ENCODE measurements around the gene ACSS3. TPM values are rescaled to one million over a fixed set of nuclear protein-coding genes. Genes with fewer than 3 reads are reported as not detected.

The ACSS3 gene
- total RNA-seq, 1 donor from 2014 or later: 36.2 TPM

DNA sequence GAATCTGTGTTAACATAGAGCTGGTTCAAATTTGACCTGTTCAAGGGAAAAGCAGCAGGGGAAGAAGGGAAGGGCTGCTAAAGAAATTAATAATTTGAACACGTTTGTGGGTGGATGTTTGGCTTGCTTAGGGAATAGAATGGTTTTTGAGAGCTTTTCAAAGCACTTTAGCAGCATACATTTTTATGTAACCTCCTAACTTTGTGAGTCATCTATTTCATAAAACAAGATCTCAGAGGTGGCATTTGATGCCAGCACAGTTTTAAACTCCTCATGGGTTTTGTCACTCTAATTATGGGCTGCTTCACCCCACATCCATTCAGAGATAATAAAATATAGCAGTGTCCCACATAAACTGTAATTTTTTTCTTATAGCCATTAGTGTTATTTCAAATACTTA is 143.8 kb downstream of the ACSS3 start:
- no peak for DNase-seq (ENCODE audit: low spot score)

DNA sequence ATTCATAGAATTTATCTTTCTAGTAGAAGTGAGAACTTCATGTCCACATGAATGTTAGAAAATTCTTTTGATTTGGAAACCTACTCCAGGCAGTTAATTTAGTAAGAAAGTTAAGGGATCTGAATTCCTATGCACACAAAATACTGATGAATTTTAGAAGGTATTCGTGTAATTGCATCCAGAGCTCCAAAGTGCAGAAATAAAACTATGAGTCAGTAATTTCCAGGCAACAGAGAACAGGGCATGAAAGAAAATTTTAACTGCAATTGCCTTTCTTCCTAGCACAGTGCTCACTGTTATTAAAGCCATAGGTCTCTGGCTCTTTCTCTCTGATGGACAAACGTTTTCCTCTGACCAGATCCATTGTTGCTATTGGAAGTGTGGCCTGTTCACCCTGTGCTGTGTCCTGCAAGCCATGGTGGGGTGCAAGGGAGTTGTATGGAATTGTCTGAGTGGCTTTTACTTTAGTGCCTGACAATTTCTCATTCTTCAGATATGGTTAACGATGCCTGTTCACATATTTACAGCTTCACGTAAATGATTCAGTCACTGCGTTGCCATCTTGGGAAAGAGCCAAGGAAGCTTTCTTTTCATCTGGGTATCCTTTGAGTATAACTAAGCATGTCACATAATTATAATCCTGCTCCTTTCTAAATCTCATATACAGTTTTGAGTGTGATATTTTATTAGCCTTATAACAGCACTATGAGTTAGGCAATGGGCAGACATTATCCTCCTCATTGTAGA is 145.1 kb downstream of the ACSS3 start:
- no peak for DNase-seq (ENCODE audit: low spot score)

GRCh38 chr12:81224626-81225025 is 146.7 kb downstream of the ACSS3 start:
- no peak for DNase-seq (ENCODE audit: low spot score)

GRCh38 chr12:81229759-81230158 is 151.9 kb downstream of the ACSS3 start:
- no peak for DNase-seq (ENCODE audit: low spot score)

DNA sequence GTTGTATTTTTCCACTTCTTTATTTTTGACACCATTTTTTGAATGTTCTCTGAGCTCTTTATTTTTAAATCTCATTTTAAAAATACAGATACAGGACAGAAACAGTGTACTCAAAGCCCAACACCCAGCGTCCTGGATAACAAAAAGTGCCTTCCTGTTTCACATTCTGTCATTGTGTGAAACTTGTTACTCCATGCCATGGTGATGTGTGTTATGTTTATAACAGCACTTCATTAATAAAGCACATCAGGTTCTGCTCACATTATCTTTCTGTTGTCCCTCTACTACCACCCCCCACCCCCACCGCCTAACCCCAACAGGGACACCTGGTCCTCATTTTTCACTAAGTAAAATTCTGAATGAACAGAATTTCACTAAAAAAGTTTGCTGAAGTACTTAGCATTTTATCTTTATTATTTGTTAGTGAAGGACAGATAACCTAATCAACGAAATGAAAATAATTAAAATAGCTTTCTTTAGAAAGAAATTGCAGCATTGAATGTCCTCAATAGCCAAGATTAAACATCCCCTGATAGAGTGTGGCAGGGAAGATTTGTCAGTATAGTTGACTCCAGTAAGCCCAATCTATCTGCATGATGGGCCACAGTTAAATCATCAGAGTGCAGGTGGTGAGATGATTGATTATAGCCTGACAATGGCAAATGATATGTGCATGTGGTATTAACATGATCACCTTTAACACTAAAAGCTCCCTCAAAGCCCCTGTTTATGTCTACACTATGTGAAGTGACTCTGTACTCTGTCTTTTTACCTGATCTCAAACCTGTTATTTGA is 153.9 kb downstream of the ACSS3 start:
- DNase-seq (ENCODE audit: low spot score): no peak

DNA sequence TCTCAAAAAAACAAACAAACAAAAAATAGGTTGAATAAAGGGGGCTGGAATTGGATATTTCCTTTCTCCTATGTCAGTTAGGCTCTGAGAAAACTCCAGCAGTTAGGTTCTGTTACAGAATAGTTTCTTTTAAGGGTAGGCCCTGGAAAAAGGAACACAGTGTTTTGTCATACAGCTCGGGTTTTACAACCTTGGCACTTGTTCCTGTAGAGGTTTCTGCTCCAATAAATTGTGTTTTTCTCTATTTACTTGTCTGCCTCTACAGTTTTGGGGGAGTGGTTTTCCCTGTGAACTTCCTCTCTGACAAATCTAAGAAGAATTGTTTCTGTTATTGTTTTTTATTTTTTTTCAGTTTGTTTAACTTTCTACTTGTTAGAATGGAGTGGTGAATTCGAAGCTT is 167.6 kb downstream of the ACSS3 start:
- no peak for DNase-seq (ENCODE audit: low spot score)

DNA sequence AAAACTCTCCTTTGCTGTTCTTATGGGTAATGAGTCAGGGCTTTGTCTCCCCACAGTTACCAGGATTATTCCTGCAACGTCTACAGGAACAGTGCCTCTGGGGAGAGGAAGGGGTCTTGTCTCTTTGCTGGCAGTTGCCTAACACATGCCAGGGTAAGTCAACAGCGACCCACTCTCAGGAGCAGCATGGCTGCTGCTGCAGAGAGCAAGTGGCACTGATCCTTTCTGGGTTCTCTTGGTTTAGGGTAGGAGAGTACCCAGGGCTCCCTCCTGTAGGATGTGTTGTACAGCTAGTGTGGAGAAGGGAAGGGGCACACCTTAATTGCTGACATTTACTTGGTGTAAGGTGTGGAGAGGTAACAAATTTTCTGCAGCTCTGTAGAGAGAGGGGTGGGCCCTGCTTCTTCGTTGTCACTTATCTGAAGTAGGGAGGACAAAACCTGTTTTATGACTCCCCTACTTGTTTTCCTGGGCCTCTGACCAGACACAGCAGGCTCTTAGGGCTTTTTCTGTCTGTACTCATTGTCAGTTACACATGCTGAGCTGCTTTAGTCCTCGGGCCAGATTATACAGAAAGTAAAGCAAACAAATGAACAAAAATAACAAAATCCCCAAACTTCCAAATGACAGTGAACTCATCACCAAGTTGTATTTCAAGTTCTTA is 168.2 kb downstream of the ACSS3 start:
- no peak for DNase-seq (ENCODE audit: low spot score)

DNA sequence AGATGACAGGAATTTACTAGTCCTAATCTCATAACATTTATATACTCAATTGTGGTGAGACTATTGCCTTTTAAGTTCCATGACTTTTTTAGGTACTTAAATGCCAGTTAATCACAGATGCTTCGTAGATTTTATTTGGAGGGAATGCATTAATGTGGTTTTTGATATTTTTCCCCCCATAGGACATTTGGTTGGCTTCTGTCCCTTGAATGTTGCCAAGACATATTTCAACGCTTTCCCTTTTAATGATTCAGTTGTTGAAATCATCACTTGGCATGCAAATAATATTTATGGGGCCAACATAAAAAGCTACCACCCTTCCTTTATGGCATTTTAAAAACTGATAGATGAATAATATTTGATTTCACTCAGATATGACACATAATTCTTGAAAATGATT is 172.1 kb downstream of the ACSS3 start:
- no peak for DNase-seq (ENCODE audit: low spot score)

DNA sequence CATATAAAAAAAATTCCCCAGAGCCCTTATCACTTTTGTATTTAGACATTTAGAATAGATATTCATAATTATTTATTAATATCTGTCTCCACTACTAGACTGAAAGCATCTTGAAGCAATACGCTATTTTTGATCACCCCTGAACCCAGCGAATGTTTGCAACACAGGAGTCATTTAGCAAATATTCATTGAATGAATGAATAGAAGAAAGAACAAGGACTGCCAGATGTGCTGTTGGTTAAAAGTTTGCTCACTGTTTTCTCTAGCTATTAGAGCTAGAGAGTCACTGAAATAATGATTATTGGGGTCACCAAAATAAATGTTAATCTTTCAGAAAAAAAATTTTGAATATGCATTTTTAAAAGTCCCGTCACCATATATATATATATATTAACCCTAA is 174.3 kb downstream of the ACSS3 start:
- no peak for DNase-seq (ENCODE audit: low spot score)

- DNase-seq (ENCODE audit: low spot score): no peak
Observed at GRCh38 chr12:81253360-81253759, 175.5 kb downstream of the ACSS3 start.

GRCh38 chr12:81255456-81255855 is 177.6 kb downstream of the ACSS3 start:
- no peak for DNase-seq (ENCODE audit: low spot score)

DNA sequence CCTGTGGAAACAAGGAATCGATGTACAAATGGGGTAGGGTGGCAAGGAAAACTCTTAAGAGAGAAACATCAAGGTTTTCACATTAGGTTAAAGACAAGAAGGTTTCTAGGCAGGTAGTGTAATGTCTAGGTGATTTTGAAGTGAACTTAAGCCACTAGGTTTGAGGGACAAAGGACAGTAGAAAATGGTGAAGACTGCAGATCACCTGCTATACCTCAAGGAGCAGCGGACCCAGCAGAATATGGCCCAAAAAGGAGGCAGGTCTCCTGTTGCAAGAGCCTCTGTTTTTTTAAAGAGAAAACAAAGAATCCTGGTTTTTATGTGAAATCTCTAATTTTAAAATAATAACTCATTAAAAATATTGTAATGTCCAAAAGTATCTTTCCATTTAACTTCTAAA is 178.1 kb downstream of the ACSS3 start:
- DNase-seq (ENCODE audit: low spot score): no peak

DNA sequence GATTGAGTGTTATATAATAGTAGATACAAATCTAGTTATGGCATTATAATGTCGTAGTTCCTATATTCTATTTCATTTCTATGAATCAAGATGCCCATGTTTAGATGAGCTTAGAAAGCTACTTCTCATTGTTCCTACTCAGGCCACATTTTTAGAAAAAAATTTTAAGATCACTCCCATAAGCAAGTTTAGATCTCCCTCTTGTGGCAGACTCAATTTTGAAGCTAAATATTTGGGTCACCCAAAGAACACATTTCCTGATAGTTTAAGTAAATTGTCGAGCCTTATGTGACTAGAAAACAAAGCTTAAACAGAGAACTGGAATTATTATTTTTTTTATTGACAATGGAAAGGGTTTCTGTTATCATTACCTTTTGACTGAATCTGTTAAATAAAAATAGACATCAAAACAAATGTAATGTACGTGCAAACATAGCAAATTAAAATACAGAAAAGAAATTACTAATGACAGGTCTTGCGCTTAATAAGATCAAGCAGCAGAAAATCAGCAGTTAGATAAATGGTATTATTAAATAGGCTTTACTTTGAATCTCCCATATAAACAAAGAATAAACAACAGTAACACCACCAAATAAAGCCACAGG is 180.2 kb downstream of the ACSS3 start:
- no peak for DNase-seq (ENCODE audit: low spot score)

GRCh38 chr12:81259360-81259759 is 181.5 kb downstream of the ACSS3 start:
- DNase-seq (ENCODE audit: low spot score): no peak

DNA sequence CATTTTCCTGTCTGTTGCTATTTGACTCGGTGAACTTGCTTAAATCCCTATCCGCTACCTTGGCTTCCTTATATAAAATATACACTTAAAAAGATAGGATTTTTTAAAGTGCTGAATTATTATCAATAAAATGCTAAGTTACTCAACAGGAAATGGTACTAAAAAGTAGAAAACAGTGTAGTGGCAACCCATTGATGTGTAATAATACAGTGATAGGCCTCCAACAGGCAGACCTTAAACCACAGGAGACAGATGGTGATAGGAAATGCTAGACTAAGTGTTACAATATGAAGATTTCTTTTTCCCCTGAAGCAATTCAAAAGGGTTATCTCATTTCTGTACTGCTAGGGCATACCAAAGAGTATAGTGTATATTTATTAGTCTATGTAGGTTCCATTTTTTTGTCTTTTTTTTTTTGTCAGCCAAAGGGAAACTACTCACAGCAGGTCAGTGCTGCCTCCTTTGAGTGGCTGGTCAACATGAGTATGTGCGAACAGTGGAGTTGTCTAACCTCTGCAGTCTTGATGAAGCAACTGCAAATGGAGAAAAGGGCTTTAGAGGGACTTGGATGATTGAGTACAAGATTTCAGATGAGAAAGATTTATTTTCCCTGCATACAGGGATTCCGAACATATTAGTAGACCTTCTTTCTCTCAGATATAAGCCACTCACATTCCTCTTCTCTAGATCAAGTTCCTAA is 183.8 kb downstream of the ACSS3 start:
- no peak for DNase-seq (ENCODE audit: low spot score)

- no peak for DNase-seq (ENCODE audit: low spot score)
Observed at GRCh38 chr12:81263072-81263471, 185.2 kb downstream of the ACSS3 start.

GRCh38 chr12:81270385-81270784 is 192.5 kb downstream of the ACSS3 start:
- DNase-seq (ENCODE audit: low spot score): no peak

DNA sequence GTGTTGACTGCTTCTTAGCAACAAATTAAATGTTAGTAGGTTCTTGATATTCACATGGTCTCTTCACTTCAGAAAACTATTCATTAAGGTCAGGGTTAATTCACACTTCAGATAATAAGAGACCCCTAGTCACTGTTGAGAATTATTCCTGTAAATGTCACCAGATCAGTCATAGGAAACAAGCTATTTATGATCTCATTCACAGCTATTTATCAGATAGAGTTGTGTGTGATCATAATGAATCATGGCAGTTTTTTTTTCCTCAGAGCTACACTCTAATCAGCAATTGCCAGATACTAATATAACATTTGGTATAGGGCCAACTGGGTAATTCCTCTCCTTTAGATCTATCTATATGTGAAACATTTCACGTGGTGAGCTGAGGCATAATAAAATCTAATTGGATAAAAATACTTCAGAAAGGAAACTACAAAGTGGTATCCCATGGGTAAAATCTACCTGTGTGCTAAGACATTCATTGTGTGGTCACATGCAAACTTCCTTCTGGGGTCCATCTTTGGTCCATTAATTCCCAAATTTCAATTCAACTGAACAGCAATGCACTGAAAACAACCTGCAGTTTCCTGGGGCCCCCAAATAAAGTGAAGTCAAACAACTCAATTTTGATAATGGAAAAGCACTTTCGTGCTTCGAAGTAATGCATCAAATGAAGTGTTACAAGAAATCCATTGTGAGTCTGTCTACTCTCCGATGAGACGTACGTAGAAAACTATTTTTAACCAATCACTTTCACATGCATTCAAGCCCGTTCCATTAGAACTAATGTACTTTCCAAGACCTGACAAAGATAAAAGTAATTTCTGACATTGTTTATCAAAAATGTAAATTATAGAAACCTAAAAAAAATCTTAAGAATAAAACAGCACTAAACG is 197.0 kb downstream of the ACSS3 start:
- DNase-seq (ENCODE audit: low spot score): no peak

- no peak for DNase-seq (ENCODE audit: low spot score)
Observed at GRCh38 chr12:81284137-81284536, 206.3 kb downstream of the ACSS3 start.

GRCh38 chr12:81288651-81289050 is 210.8 kb downstream of the ACSS3 start:
- no peak for DNase-seq (ENCODE audit: low spot score)

Measured in mesenteric fat pad (tissue), 1 donor.